BJ (cell line): ENCODE results near the gene SPDYC. TPM values are rescaled to one million over a fixed set of nuclear protein-coding genes. Genes with fewer than 3 reads are reported as not detected.
A peak's percentile ranks its signal among the peaks of the same experiment; 100 is the strongest.

Experiments
- CTCF ChIA-PET: fragments of 350-600 bp; formaldehyde crosslinking; extraction: SDS; loops from one replicate; lab custom pipeline; 2021; ENCODE audit warnings: antibody characterized with exemption, inconsistent platforms; lab: Yijun Ruan, JAX
- POLR2A ChIA-PET: fragments of 300-600 bp; sonication (Branson Sonifier 250); formaldehyde crosslinking; extraction: SDS; loops from one replicate; lab custom pipeline; 2021; ENCODE audit warnings: antibody characterized with exemption; lab: Charles Lee
- DNase-seq: peaks from one replicate; pipeline ENCODE4 v3.0.0-alpha.2; 2011; ENCODE audit warnings: low read depth
- H3K27me3 ChIP-seq: 2 replicates; pipeline ENCODE4 v1.6.0; 2011; ENCODE audit warnings: low read length; ENCODE audit not compliant: control insufficient read depth, insufficient read depth
- H3K36me3 ChIP-seq: 2 replicates; pipeline ENCODE4 v1.5.1; 2011; ENCODE audit warnings: low read length; ENCODE audit not compliant: control insufficient read depth, insufficient read depth
- H3K4me3 ChIP-seq: 2 replicates; pipeline ENCODE4 v1.5.1; 2011; ENCODE audit warnings: low read depth, mild to moderate bottlenecking, control low read depth, low read length
- polyA plus RNA-seq: library from polyadenylated mRNA; depleted of rRNA; stranded (reverse); fragments of >200 nt; gene quantifications from 2 replicates; pipeline ENCODE4 v1.2.3, GENCODE V29; 2011
- TF ChIP-seq, protein P1 (sequence below): IDR thresholded peaks from 2 replicates; pipeline ENCODE4 v1.5.1; 2011; ENCODE audit warnings: low read depth, mild to moderate bottlenecking, control low read depth, inconsistent platforms, low read length, moderate library complexity; ENCODE audit not compliant: insufficient read depth

SPDYC gene
- polyA plus RNA-seq, 1 experiment = not detected

GRCh38 chr11:65181569-65182257 is 11.7 kb downstream of the SPDYC start, which contains the start of gene CAPN1:
TSS of gene CAPN1 (plus strand) at chr11:65181928. CDS start at chr11:65182702, 774 bp downstream.
- Histone ChIP-seq H3K36me3 (peaks cover 18% of the 10 kb centered on the region), H3K27me3 (no peaks in the 10 kb centered on the region), H3K4me3 (peak within 1 kb of the TSS; percentile 81)
- peak; percentile 44 for DNase-seq
- POLR2A ChIA-PET = interaction anchor here (0.8 kb wide), 1 partner anchor 73 kb away, joined by 4 read pairs; no protein-coding TSS in a partner anchor
- CTCF ChIA-PET = interaction anchor here (0.7 to 3.0 kb wide), 14 partner anchors 12 to 168 kb away, joined by 3 to 14 read pairs (median 5); partner anchors contain the start of genes ARL2, SPDYC, TM7SF2 and ZNHIT2
- TF ChIP-seq, protein P1, sequence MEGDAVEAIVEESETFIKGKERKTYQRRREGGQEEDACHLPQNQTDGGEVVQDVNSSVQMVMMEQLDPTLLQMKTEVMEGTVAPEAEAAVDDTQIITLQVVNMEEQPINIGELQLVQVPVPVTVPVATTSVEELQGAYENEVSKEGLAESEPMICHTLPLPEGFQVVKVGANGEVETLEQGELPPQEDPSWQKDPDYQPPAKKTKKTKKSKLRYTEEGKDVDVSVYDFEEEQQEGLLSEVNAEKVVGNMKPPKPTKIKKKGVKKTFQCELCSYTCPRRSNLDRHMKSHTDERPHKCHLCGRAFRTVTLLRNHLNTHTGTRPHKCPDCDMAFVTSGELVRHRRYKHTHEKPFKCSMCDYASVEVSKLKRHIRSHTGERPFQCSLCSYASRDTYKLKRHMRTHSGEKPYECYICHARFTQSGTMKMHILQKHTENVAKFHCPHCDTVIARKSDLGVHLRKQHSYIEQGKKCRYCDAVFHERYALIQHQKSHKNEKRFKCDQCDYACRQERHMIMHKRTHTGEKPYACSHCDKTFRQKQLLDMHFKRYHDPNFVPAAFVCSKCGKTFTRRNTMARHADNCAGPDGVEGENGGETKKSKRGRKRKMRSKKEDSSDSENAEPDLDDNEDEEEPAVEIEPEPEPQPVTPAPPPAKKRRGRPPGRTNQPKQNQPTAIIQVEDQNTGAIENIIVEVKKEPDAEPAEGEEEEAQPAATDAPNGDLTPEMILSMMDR = no peak

DNA sequence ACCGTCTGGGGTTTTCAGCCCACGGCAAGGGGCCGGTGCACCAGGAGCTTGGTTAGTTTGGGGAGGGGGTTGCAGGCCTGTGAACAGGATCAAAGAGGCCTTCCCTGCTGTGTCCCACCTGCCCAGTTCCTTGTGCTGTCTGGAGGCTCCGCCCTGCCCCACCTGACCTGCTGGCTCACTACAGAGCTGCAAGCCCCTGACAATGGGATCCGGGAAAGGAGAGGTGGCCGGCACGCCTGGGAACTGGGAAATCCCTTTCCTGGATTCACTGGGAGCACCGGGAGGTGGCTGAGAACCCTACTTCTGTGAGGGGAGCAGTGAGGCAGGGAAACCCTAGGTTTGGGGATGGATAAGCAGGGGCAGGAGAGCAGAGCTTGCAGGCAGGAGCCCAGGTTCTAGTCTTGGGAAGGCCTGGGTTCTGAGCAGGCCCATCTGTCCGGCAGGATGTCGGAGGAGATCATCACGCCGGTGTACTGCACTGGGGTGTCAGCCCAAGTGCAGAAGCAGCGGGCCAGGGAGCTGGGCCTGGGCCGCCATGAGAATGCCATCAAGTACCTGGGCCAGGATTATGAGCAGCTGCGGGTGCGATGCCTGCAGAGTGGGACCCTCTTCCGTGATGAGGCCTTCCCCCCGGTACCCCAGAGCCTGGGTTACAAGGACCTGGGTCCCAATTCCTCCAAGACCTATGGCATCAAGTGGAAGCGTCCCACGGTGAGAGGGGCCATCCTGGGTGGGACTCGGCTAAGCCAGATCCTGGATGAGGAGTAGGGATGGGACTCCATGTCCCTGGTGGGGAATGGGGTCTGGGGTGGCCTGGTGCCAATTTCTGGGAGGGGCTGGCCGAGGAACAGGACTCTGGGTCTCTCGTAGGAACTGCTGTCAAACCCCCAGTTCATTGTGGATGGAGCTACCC is 12.5 kb downstream of the SPDYC start:
- DNase-seq = no peak
- H3K4me3 ChIP-seq = peak overlapping the region; percentile 81
- H3K36me3 ChIP-seq = peaks cover 24% of the 10 kb centered on the region
- TF ChIP-seq, protein P1 = no peak
- CTCF ChIA-PET = interaction anchor here (0.9 to 3.0 kb wide), 8 partner anchors 13 to 148 kb away, joined by 3 to 14 read pairs (median 6); partner anchors contain the start of genes SPDYC and TM7SF2
- POLR2A ChIA-PET = interaction anchor here (0.7 to 0.8 kb wide), 2 partner anchors 72 to 290 kb away, joined by 3 to 4 read pairs; no protein-coding TSS in a partner anchor
- H3K27me3 ChIP-seq = no peaks in the 10 kb centered on the region

GRCh38 chr11:65183201-65183891 is 13.3 kb downstream of the SPDYC start:
- ChIA-PET POLR2A (interaction anchor here (0.7 kb wide), 1 partner anchor 289 kb away, joined by 3 read pairs; no protein-coding TSS in a partner anchor), CTCF (interaction anchor here (0.6 to 2.1 kb wide), 4 partner anchors 34 to 147 kb away, joined by 3 to 6 read pairs (median 4); no protein-coding TSS in a partner anchor)
- Histone ChIP-seq H3K36me3 (peaks cover 31% of the 10 kb centered on the region), H3K27me3 (no peaks in the 10 kb centered on the region), H3K4me3 (peak overlapping the region; percentile 81)
- TF ChIP-seq, protein P1 = no peak
- DNase-seq = no peak

- DNase-seq = no peak
- Histone ChIP-seq H3K4me3 (no peak overlapping the region), H3K36me3 (peaks cover 36% of the 10 kb centered on the region), H3K27me3 (no peaks in the 10 kb centered on the region)
- ChIA-PET POLR2A (no interaction called here), CTCF (no interaction called here)
- TF ChIP-seq, protein P1 = no peak
Observed at GRCh38 chr11:65184146-65184545, 14.1 kb downstream of the SPDYC start.
